GM19452 (cell line): ENCODE results near the gene NSF.
"Not testable (repeated sequence)": the region's sequence is repeated elsewhere in the genome, so short reads cannot be mapped to it uniquely, and the experiment has no call there.

Source experiments
- ATAC-seq: cut with Tn5 transposase; IDR thresholded peaks from one replicate; pipeline ENCODE4 v1.9.1; 2021; ENCODE audit not compliant: unreplicated experiment

The NSF gene

DNA sequence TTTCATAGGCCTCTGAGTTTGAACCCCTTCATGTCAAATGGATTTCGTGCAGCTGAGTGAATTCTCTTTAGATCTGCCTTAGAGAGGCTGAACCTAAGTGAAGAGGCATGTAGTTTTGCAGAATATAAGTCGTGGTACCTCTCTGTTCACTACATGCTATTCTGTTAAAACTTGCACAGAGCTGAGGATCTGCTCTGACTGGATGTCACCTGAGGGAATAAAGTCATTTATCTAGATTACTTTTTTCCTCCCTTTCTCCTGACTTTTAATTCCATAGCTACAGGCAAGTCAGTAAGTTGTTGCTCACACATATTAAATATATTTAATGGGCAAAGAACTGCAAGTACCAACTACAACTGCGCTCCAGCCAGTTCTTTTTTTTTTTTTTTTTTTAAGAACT is 163.3 kb downstream of the NSF start:
- ATAC-seq = no peak

DNA sequence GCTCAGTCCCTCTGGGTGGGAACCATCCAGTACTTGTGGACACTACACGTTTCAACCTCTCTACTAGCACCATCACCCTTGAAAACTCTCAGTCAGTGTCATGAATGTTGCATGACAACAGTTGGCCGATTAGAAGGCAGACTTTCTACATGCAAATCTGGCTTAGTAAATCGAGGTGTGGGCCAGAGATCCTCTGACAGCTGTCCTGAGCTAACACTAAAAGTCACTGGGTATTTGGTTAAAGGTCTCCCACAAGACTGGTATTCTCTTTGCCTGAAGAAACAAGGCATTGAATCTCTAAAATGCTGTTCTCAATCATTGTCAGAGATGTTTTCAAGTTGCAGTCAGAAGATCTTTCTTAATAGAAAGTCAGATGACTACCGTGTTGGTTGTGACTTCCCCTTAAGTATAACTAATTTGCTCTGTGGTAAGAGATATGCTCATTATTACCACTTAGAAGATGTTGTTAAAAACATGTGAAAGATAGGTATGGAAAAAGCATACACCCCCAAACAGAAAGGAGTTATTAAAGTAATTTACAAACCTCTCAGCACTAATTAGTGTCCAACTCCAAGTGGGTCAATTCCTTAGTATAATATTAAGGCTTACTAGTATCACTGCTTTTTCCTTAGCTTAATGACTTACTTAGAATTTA is 165.7 kb downstream of the NSF start:
- no peak for ATAC-seq

DNA sequence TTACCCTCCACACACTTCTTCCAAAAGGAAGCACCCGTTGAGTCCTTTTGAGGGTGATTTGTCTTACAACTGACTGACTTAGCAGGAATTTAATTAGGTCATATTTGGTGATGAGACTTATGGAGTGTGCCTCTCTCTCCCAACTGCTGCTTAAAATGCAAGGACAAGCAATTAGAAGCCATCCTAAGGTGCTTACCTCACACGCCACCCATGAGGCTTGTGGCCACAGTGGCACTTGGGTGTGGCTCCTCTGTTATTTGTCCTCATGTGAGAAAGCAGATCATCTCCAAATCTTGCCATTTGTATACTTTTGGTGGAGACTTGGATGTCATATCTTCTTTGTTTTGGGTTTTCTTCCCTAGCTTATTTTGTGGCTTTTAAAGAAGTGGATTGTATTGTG is 166.4 kb downstream of the NSF start:
- ATAC-seq = no peak

DNA sequence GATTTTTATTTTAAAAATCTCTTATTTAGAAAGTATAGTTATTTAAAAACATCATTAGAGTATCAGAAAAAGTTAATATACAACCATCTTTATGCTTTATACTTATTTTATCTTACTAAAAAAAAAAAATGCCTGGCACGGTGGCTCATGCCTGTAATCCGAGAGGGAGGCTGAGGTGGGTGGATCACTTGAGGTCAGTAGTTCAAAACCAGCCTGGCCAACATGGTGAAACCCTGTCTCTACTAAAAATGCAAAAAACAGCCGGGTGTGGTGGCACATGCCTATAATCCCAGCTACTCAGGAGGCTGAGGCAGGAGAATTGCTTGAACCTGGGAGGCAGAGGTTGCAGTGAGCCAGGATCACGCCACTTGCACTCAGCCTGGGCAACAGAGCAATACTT is 167.1 kb downstream of the NSF start:
- not testable (repeated sequence) for ATAC-seq

DNA sequence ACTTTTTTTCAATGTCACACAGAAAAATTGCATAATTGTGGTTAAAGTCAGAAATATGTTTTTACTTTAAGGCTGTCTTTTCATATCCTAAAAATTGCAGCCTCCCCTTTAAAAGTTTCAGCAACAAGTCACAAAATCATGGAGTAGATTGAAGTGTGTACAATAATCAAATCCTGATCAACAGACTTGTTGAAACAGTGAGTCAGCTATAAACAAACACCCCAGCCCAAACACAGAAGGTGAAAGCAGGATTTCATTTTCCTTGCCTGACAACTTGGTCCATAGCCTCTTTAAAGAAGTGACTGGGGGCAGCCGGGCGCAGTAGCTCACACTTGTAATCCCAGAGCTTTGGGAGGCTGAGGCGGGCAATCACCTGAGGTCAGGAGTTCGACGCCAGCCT is 168.1 kb downstream of the NSF start:
- no peak for ATAC-seq

DNA sequence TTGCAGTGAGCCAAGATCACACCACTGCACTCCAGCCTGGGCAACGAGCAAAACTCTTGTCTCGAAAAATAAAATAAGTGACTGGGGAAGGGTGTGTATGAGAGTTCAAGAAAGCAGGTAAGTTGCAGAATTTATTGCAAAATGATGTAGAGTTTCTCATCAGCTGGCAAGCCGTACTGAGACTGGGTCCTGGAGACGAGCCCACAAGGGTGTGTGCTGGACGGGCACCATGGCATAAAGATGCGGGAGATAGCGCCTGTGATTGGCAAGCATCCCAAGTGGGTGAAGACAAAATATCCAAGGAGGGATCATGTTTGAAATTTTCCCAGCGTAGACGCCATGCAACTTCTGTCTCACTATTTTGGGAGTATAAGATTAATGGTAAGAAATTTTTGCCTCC is 168.7 kb downstream of the NSF start:
- ATAC-seq = no peak

DNA sequence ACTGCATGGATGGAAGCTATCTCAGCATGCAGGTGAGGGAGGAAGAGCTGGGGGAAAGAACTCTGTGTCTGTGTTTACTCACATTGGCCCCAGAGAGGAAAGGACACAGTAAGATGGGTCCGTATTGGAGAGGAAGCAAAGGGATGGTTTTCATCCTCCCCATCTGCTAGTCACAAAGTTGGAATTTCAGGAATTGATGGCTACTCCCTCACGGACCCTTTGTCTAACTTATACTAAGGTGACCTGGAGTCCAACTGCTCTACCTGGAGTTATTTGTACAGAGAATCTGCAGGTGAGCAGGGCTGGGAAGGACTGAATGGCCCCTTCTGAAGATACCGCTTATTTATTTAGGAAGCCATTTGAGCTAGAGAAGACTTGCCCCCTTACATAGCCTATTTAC is 172.9 kb downstream of the NSF start:
- ATAC-seq = no peak

DNA sequence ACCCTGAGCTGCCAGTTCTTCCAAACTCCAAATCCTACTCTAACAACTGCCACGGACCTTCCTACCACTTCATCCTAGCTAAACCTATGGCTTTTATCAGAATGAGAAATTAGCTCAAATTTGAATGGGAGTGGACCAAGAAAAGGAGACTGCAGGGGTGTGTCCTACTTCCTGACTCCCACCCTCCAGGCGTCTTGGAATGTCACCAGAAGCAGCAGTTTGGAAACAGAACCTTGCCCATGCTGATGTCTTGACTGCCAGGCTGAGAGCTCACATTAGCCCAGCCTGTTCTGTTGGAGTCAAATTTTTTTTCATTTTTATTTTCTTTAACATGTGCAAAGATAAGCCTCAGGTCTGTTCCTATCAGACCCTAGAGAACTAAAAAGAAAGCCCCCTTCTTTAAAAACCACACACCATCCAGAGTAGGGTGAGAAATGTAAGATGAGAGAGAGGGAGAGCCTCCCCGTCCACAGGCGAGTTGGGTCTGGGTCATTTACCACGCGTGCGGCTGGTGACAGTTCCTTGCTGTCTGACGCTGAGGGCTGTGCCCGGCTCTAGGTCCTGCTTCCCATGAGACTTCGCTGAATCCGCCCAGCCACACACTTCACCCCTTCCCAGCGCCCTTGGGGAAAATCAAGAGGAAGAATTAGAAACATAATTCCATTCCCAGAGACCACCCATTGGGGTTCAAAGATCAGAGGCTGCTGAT is 173.7 kb downstream of the NSF start:
- ATAC-seq = no peak

DNA sequence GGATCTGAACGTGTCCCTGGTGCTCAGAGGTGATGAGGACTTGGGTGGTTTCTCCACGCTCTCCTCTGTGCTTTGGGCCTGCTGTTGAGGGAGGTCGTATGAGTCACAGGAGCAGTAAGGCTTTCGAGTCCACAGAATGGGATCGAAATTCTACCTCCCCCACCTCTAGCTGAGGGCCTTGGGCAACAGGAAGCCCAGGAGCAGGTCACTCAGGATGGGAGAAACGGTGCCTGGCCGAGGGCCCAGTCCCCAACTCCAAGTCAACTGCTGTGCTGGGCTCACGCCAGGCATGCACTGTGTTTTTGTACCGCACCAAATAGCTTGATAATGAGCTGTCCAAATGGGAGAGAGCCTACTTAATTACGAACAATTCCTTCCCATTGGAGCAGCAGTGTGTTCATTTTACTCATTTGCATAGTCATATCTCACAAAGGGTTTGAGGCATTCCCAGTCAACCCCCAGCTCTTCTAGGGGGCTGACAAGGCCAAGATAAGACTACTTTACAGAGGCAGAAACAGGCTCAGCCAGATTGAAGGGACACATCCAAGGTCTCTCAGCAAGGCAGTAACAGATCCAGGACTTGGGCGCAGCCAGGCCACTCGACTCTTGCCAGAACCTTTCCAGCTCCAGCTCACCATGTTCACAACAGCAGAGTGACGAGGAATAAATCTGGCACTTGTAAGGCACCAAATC is 174.4 kb downstream of the NSF start:
- ATAC-seq = no peak

DNA sequence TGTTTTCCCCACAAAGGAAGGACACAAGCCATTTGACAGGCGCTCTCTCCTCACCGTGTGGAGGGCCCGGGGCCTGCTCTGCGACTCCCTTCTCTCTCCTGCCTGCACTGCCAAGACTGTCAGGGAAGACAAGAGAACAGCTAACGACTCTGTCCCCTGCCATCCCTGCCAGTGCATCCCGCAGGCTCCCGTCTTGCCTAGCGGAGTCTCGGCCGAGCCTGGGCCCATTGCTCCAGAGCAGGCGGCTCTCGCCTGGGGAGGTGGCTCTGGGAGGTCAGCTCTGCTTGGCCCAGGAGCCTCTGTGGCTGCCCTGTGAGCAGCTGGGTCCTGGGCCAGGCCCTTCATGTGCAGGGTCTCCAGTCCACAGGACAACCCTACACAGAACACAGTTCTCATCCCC is 175.0 kb downstream of the NSF start:
- ATAC-seq = no peak

DNA sequence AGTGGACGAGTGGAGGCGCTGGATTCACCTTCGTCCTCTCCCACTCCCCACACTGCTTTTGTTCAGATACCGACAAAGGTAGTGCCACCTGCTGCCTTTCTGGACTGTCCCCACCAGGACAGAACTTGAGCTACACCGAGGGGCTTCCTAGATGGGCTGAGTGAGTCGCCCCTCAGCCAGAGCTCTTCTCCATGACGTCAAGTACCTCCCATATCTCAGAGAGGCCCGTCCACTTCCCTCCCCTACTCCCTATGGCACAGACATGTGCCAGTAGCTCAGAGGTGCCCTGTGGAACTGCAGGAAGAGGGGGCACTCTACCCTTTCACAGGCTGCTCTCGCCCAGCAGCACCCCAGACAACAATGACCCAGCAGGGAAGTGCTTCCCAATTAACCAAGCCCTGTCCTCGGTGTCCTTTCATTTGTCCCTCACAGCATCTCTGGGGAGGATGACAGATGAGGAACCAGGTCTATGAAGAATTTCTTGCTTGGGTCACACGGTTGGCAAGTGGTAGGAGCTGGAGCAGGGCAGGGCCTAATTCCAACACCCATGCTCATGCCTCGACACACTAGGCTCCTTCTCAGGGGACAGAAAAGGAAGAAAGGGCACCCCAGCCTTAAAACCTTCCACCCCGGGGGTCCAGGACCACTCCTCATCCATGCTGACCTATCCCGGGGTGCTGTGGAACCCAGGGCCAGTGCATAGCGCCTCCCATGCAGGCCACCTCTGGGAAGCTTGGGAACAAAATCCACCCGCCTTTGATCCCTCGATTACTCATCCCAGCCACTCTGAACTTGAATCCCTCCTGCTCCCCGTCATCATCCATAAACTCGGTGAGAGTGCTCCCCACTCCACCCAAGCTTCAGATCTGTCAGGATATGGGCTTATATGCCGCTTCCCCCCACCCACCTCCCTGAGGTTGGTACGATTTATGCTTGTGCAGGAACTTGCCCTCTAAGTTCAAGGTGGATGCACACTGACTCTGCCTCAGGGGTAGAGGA is 176.3 kb downstream of the NSF start:
- ATAC-seq = no peak

DNA sequence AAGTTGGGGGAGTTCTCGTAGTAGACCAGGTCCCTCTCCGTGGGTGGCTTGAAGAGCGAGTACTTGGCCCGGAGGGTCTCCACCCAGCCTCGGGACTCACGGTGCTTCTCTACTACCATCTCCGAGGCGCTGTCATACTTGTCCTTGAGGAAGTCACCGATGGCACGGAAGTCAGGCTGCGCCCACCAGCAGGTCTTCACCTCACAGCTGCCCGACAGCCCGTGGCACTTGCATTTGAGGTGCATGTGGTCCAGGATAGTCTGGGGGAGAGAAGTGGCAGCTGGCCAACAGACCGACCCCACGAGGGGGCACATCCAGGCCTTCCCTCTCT is 178.0 kb downstream of the NSF start:
- ATAC-seq = no peak

DNA sequence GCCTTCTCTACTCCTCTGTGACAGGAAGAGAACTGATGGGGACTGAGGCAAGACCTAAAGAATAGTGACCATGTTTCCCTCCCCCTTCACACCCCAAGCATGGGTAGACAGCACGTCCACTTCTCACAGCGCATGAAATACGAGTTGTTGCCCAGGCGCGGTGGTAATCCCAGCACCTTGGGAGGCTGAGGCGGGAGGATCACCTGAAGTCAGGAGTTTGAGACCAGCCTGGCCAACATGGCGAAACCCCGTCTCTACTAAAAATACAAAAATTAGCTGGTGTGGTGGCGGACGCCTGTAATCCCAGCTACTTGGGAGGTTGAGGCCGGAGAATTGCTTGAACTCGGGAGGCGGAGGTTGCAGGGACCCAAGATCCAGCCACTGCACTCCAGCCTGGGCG is 178.4 kb downstream of the NSF start:
- ATAC-seq = not testable (repeated sequence)

DNA sequence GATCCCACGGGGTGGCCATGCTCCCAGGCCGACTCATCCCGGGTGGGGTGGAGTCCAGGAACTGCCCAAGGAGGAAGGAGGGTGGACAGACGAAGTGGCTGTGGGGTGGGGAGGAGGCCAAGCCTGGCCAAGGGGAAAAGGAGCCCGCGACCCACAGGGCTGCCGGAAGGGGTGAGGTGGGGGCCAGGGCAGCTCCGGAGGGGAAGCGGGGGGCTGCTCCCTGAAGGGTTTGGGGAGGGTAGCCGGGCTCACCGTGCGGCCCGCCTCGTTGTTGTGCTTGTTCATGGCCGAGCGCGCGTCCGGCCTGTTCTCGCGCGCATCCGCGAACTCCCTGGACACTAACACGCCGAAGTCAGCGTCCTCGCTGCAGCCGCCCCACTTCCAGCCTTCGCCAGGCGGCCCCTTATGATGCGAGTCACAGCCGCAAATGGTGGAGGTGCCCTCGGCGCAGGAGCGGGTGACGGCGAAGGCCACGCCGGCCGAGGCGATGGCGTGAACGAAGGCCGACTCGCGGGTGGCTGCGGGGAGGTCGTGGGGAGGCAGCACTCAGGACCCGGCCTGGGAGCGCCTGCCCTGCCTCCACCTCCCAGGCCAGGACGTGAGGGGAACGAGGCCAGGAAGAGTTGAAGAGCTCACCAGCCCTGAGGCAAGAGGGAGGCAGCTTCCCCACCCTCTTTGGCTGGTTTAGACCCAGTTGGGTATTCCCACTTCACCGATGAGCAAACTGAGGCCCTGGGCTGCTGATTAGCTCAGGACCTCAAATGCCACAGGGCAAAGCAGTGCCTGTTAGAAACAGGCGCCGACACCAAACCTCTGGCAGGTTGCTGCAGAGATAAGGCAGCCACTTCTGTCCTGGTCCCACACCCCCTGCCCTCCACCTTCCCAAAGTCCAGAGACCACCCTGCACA is 179.3 kb downstream of the NSF start:
- no peak for ATAC-seq

DNA sequence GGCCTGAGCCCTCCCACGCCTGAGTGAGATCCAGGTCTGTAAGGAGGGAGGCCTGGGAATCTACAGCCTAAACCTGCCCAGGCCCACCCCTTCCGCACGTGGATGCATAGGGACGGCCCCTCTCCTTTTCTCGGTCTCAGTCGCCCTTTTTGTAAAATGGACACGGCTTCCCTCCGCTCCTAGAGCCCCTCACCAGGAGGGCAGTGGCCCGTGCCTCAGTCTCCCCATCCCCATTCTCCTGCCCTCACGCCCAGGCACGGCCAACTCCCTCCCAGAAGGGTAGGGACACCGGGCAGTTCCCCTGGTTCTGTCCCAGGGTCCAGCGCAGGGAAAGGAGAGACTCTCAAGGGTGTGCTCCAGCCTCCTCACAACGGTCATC is 180.0 kb downstream of the NSF start:
- no peak for ATAC-seq

DNA sequence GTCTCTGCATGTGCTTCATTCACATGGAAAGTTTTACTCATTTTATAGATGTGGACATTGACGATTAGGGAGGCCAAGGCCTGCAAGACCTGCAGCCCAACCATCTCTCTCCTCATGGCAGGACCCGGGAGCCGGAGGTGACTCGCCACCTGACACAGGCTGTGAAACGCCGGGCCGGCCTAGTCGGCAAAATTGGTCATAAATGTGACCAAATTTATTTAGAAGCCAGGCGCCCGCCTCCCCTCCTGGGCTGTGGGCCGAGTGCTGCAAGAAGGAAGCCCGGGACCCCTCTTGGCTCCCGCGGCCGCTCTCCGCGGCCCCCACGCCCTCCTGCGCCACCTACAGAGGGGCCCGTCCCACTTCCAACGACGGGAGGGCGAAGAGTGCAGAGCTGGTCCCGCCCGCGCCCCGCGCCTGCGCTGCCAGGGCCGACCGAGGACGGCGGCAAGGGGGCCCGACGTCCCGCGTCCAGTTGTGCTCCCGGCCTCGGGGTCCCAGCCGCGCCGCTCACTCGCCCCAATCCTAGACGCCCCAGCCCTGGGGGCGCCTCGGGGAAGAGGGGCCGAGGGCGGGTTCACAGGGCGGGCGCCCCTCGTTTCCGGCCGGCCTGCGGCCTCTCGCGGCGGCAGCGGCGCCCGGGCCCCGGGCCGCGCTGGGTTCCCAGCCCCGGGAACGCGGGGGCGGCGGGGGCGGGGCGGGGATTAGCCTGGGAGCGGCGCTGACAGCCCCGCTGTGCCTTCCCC is 180.5 kb downstream of the NSF start:
- no peak for ATAC-seq

DNA sequence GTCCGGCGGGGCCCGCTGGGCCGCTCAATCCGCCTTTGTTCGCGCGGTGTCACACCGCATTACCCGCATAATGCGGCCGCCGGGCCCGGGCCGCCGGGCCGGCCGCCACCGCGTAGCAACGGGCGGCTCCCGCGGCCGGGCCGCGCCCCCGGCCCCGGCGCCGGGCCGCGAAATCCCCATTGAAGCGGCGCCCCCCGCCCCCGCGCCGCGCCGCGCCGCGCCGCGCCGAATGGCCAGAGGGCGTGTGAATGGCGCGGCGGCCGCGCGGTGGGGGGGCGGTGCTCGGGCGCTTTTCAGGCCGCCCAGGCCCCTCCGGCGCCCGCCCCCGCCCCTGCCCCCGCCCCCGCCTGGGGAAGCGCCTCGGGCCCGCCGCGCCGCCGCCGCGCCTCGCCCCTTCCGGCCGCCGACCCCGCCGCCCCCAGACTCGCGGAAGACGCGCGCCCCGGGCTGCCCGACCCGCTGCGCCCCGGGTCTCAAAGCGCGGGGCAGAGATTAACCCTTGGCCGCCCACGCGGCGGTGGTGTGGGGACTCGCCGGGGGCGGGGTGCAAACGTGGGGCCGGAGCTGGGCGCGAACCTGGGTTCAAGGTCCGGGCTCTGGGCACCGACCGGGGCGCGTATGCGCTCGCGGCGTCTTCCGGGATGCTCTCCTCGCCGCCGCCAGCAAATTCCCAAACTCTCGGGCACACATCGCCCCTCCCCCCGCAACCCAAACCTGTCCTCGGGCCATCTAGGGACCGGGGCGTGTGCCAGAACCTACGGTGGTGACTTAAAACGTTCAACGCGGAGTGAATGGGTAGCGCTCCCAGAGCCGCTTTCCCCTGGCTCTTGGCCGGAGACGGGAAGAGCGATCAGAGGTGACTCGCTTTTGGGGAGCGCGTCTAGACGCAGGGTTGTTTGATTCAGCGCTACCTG is 181.3 kb downstream of the NSF start:
- no peak for ATAC-seq

DNA sequence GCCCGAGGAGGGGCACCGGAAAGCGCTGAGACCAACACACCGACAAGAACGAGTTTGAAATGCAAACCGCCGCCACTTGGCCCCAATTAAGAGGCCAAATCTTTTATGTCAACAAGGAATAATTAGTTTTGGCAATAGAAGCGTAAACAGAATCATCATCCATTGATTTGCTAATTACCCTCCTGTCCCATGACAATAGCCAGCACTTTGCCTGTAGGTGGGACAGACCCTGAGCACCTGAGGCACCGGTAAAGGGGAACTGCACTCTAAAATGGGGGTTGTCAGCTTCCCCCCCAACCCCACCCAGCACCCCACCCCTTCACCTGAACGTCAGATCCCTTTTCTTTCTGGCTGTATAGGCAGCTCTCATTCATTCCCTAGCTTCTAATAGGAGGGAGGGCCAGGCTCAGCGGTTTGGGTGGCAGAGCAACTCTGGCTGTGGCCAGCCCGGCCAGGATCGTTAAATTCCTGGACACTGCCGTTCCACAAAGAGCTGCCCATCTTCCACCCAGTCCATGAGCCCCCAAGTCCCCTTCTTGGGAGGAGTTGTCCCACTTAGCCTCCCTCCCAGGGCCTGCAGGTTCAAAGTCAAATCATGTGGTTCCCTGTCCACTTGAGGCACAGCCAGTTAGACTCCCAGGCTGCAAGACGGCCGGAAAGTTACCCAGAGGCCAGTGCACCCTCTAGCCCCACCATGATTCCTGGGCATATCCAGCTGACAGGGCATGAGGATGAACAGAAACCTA is 182.2 kb downstream of the NSF start:
- ATAC-seq = no peak
